CD4-positive, alpha-beta memory T cell (primary cell): ENCODE measurements around the gene SLC2A5. TPM values are rescaled to one million over a fixed set of nuclear protein-coding genes. Genes with fewer than 3 reads are reported as not detected.

Experiments used
- CTCF ChIA-PET: fragments of 350-600 bp; sonication (Branson Sonifier 250); formaldehyde crosslinking; loops from one replicate; lab custom pipeline; 2021; ENCODE audit warnings: inconsistent platforms; ENCODE audit not compliant: partially characterized antibody; lab: Charles Lee
- POLR2A ChIA-PET: fragments of 350-600 bp; sonication (Branson Sonifier 250); formaldehyde crosslinking; loops from one replicate; lab custom pipeline; 2021; ENCODE audit not compliant: partially characterized antibody; lab: Charles Lee
- DNase-seq, 5 donors: peaks; one replicate each; pipeline versions ENCODE4 v3.0.0 to v3.0.0-alpha.2; 2020 to 2022; ENCODE audit warnings: mixed read lengths in 1 of 5
- H3K27ac ChIP-seq: one replicate; pipeline ENCODE4 v1.7.0; 2013; ENCODE audit warnings: low read depth, low read length
- H3K27me3 ChIP-seq: 2 replicates; pipeline ENCODE4 v1.7.0; 2013; ENCODE audit warnings: mild to moderate bottlenecking, low read length, moderate library complexity; ENCODE audit not compliant: insufficient read depth
- H3K36me3 ChIP-seq: 2 replicates; pipeline ENCODE4 v1.7.0; 2013; ENCODE audit warnings: mild to moderate bottlenecking, low read length, moderate library complexity; ENCODE audit not compliant: insufficient read depth
- H3K4me1 ChIP-seq: 2 replicates; pipeline ENCODE4 v1.7.0; 2013; ENCODE audit warnings: mild to moderate bottlenecking, low read length, moderate library complexity; ENCODE audit not compliant: insufficient read depth
- H3K4me3 ChIP-seq, 2 donors: one replicate each; pipeline ENCODE4 v1.7.0; 2013; ENCODE audit warnings: low read length in 2 of 2, mild to moderate bottlenecking in 1 of 2
- H3K9me3 ChIP-seq, 2 donors: one replicate each; pipeline ENCODE4 v1.7.0; 2013; ENCODE audit warnings: low read length in 2 of 2, control low read depth in 1 of 2; ENCODE audit not compliant: control insufficient read depth in 1 of 2
- H3K27ac Mint-ChIP-seq, 7 donors: one replicate each; pipeline ENCODE4 v1.8.0; 2020 to 2021; ENCODE audit warnings: mixed read lengths in 7 of 7, mild to moderate bottlenecking in 6 of 7, inconsistent platforms in 3 of 7, moderate library complexity in 3 of 7
- H3K27me3 Mint-ChIP-seq, 2 donors: one replicate each; pipeline ENCODE4 v1.8.0; 2020 to 2021; ENCODE audit warnings: mixed read lengths in 2 of 2
- H3K36me3 Mint-ChIP-seq, 2 donors: one replicate each; pipeline ENCODE4 v1.8.0; 2020 to 2021; ENCODE audit warnings: mixed read lengths in 2 of 2, inconsistent platforms in 1 of 2, mild to moderate bottlenecking in 1 of 2
- H3K4me1 Mint-ChIP-seq, 4 donors: one replicate each; pipeline ENCODE4 v1.8.0; 2020 to 2021; ENCODE audit warnings: mixed read lengths in 4 of 4, mild to moderate bottlenecking in 1 of 4
- H3K4me3 Mint-ChIP-seq, 8 donors: one replicate each; pipeline ENCODE4 v1.8.0; 2020 to 2021; ENCODE audit warnings: mixed read lengths in 8 of 8, mild to moderate bottlenecking in 7 of 8, moderate library complexity in 6 of 8, inconsistent platforms in 3 of 8
- H3K9me3 Mint-ChIP-seq, 8 donors: one replicate each; pipeline ENCODE4 v1.8.0; 2020 to 2021; ENCODE audit warnings: mixed read lengths in 8 of 8, mild to moderate bottlenecking in 5 of 8, inconsistent platforms in 3 of 8, moderate library complexity in 1 of 8
- intact Hi-C: fragments of 100-400 bp; cut with micrococcal nuclease; formaldehyde crosslinking; loops from one replicate; pipeline ENCODE4 v1.15.1; 2023
- polyA plus RNA-seq, 2 donors: library from polyadenylated mRNA; unstranded; fragments of 300-500 nt; fragmentation: Illumina TruSeq; gene quantifications; one replicate each; pipeline ENCODE4 v1.2.3, GENCODE V29; 2021
- total RNA-seq, 2 experiments: library from RNA; stranded (reverse); gene quantifications; one replicate each; pipeline ENCODE4 v1.2.3, GENCODE V29; 2021

The SLC2A5 gene
- total and polyA plus RNA-seq, 4 experiments from 2014 or later, result 0.23 TPM; not detected in 3

- H3K27me3 Mint-ChIP-seq, result peaks cover 11 to 15% of the 10 kb centered on the region in 2 donors
- H3K4me1 ChIP-seq, result peaks cover 11% of the 10 kb centered on the region
- intact Hi-C loops, result no loop called here
- DNase-seq, result no peak
- no peaks in the 10 kb centered on the region for H3K9me3 Mint-ChIP-seq
- H3K4me3 Mint-ChIP-seq, result no peak overlapping the region
- H3K27ac ChIP-seq, result no peak overlapping the region
- H3K27ac Mint-ChIP-seq, result no peak overlapping the region
- H3K36me3 Mint-ChIP-seq, result no peaks in the 10 kb centered on the region
- H3K9me3 ChIP-seq, result no peaks in the 10 kb centered on the region
- H3K36me3 ChIP-seq, result no peaks in the 10 kb centered on the region
- no peak overlapping the region for H3K4me3 ChIP-seq
- CTCF ChIA-PET, result interaction anchor here (0.6 kb wide), 1 partner anchor 164 kb away, joined by 3 read pairs; no protein-coding TSS in a partner anchor
- H3K27me3 ChIP-seq, result no peaks in the 10 kb centered on the region
- H3K4me1 Mint-ChIP-seq, result peaks cover 8 to 15% (median 11%) of the 10 kb centered on the region in 4 donors
- POLR2A ChIA-PET, result interaction anchor here (0.6 kb wide), 2 partner anchors 346 to 477 kb away, joined by 3 to 4 read pairs; no protein-coding TSS in a partner anchor
These were observed 11.4 kb upstream of the SLC2A5 start for GRCh38 chr1:9080705-9081291.

- H3K4me1 ChIP-seq, result peaks cover 12% of the 10 kb centered on the region
- peaks cover 11 to 16% of the 10 kb centered on the region in 2 donors for H3K27me3 Mint-ChIP-seq
- no peak overlapping the region for H3K4me3 Mint-ChIP-seq
- DNase-seq, result peak in 1 of 5 donors; percentile 2
- H3K27me3 ChIP-seq, result no peaks in the 10 kb centered on the region
- no peaks in the 10 kb centered on the region for H3K36me3 Mint-ChIP-seq
- peak overlapping the region in 1 of 7 donors; percentile 65 for H3K27ac Mint-ChIP-seq
- no peaks in the 10 kb centered on the region for H3K9me3 ChIP-seq
- H3K27ac ChIP-seq, result no peak overlapping the region
- no peaks in the 10 kb centered on the region for H3K36me3 ChIP-seq
- peaks cover 8 to 19% (median 13%) of the 10 kb centered on the region in 4 donors for H3K4me1 Mint-ChIP-seq
- CTCF ChIA-PET, result interaction anchor here (0.6 kb wide), 1 partner anchor 164 kb away, joined by 3 read pairs; no protein-coding TSS in a partner anchor
- no peak overlapping the region for H3K4me3 ChIP-seq
- POLR2A ChIA-PET, result no interaction called here
- H3K9me3 Mint-ChIP-seq, result no peaks in the 10 kb centered on the region
- intact Hi-C loops, result no loop called here
These were observed 10.7 kb upstream of the SLC2A5 start for GRCh38 chr1:9079988-9080704.

GRCh38 chr1:9078752-9079500 is 9.5 kb upstream of the SLC2A5 start:
- H3K36me3 Mint-ChIP-seq, result no peaks in the 10 kb centered on the region
- Histone ChIP-seq H3K9me3 (no peaks in the 10 kb centered on the region), H3K27ac (no peak overlapping the region), H3K36me3 (no peaks in the 10 kb centered on the region), H3K4me1 (peaks cover 15% of the 10 kb centered on the region), H3K4me3 (no peak overlapping the region), H3K27me3 (no peaks in the 10 kb centered on the region)
- ChIA-PET CTCF (no interaction called here), POLR2A (no interaction called here)
- H3K27me3 Mint-ChIP-seq, result peaks cover 11 to 16% of the 10 kb centered on the region in 2 donors
- H3K4me3 Mint-ChIP-seq, result peak overlapping the region in 2 of 8 donors; percentile 24 to 25
- H3K9me3 Mint-ChIP-seq, result no peaks in the 10 kb centered on the region
- H3K27ac Mint-ChIP-seq, result peak overlapping the region in 1 of 7 donors; percentile 10
- DNase-seq, result no peak
- intact Hi-C loops, result no loop called here
- peaks cover 13 to 23% (median 17%) of the 10 kb centered on the region in 4 donors for H3K4me1 Mint-ChIP-seq

- Mint-ChIP-seq H3K36me3 (no peaks in the 10 kb centered on the region), H3K27ac (no peak overlapping the region), H3K4me3 (no peak overlapping the region), H3K9me3 (no peaks in the 10 kb centered on the region), H3K27me3 (peaks cover 11 to 16% of the 10 kb centered on the region in 2 donors), H3K4me1 (peaks cover 13 to 22% (median 17%) of the 10 kb centered on the region in 4 donors)
- no peak for DNase-seq
- ChIA-PET POLR2A (no interaction called here), CTCF (no interaction called here)
- intact Hi-C loops, result no loop called here
- Histone ChIP-seq H3K9me3 (no peaks in the 10 kb centered on the region), H3K4me3 (no peak overlapping the region), H3K4me1 (peaks cover 15% of the 10 kb centered on the region), H3K36me3 (no peaks in the 10 kb centered on the region), H3K27ac (no peak overlapping the region), H3K27me3 (no peaks in the 10 kb centered on the region)
These were observed 8.7 kb upstream of the SLC2A5 start for GRCh38 chr1:9078015-9078751.

GRCh38 chr1:9075022-9075421 is 5.6 kb upstream of the SLC2A5 start:
- Mint-ChIP-seq H3K36me3 (no peaks in the 10 kb centered on the region), H3K4me3 (peak overlapping the region in 2 of 8 donors; percentile 1 to 2), H3K9me3 (no peaks in the 10 kb centered on the region), H3K4me1 (peaks cover 11 to 19% (median 12%) of the 10 kb centered on the region in 4 donors), H3K27me3 (peaks cover 9 to 19% of the 10 kb centered on the region in 2 donors), H3K27ac (peak overlapping the region in 2 of 7 donors; percentile 18 to 42)
- CTCF ChIA-PET, result interaction anchor here (1.0 to 1.1 kb wide), 2 partner anchors 70 to 157 kb away, joined by 3 read pairs; no protein-coding TSS in a partner anchor
- POLR2A ChIA-PET, result no interaction called here
- H3K27me3 ChIP-seq, result no peaks in the 10 kb centered on the region
- H3K9me3 ChIP-seq, result no peaks in the 10 kb centered on the region
- H3K27ac ChIP-seq, result no peak overlapping the region
- H3K4me3 ChIP-seq, result no peak overlapping the region
- no peak for DNase-seq
- H3K36me3 ChIP-seq, result no peaks in the 10 kb centered on the region
- peaks cover 15% of the 10 kb centered on the region for H3K4me1 ChIP-seq
- intact Hi-C loops, result no loop called here

GRCh38 chr1:9073143-9073542 is 3.7 kb upstream of the SLC2A5 start:
- H3K27ac Mint-ChIP-seq, result no peak overlapping the region
- intact Hi-C loops, result no loop called here
- Histone ChIP-seq H3K36me3 (no peaks in the 10 kb centered on the region), H3K4me1 (peaks cover 7% of the 10 kb centered on the region), H3K9me3 (no peaks in the 10 kb centered on the region), H3K27ac (no peak overlapping the region), H3K4me3 (no peak overlapping the region), H3K27me3 (no peaks in the 10 kb centered on the region)
- H3K27me3 Mint-ChIP-seq, result peaks cover 7 to 11% of the 10 kb centered on the region in 2 donors
- peaks cover 6 to 9% (median 6%) of the 10 kb centered on the region in 4 donors for H3K4me1 Mint-ChIP-seq
- no peaks in the 10 kb centered on the region for H3K36me3 Mint-ChIP-seq
- POLR2A ChIA-PET, result no interaction called here
- DNase-seq, result no peak
- no peak overlapping the region for H3K4me3 Mint-ChIP-seq
- CTCF ChIA-PET, result no interaction called here
- H3K9me3 Mint-ChIP-seq, result no peaks in the 10 kb centered on the region
